Esophagus squamous epithelium (tissue), 5 donors: ENCODE data around the gene SNX2. TPM values are rescaled to one million over a fixed set of nuclear protein-coding genes. Genes with fewer than 3 reads are reported as not detected.

Experiments
- DNase-seq: peaks from one replicate; lab custom pipeline; 2025; lab: John Stamatoyannopoulos, UW
- H3K27ac ChIP-seq, 4 donors: fragments of 200-600 bp; sonication (generic); one replicate each; pipeline ENCODE4 v1.5.1; 2016 to 2019; ENCODE audit warnings: mild to moderate bottlenecking in 1 of 4
- H3K27me3 ChIP-seq, 4 donors: fragments of 200-600 bp; sonication (generic); 1 replicate in 3 of 4; 2 replicates in 1 of 4; pipeline versions ENCODE4 v1.5.1 to v1.6.0; 2017 to 2021; ENCODE audit warnings: antibody characterized with exemption in 1 of 4
- H3K36me3 ChIP-seq, 3 donors: fragments of 200-600 bp; sonication (generic); one replicate each; pipeline ENCODE4 v1.5.1; 2016 to 2019
- H3K4me1 ChIP-seq, 3 donors: fragments of 200-600 bp; sonication (generic); one replicate each; pipeline ENCODE4 v1.5.1; 2017 to 2019
- H3K4me3 ChIP-seq, 4 donors: fragments of 200-600 bp; sonication (generic); 1 replicate in 3 of 4; 2 replicates in 1 of 4; pipeline ENCODE4 v1.5.1; 2016 to 2019; ENCODE audit warnings: mild to moderate bottlenecking in 2 of 4, moderate library complexity in 1 of 4
- H3K9me3 ChIP-seq, 3 donors: fragments of 200-600 bp; sonication (generic); one replicate each; pipeline ENCODE4 v1.5.1; 2016 to 2019
- CTCF ChIP-seq, 6 experiments: fragments of 450-650 bp in 4 of 6; fragments of 200-600 bp in 2 of 6; sonication (generic) in 2 of 6; IDR thresholded peaks; one replicate each; pipeline ENCODE4 v1.5.1; 2016 to 2019; ENCODE audit warnings: antibody characterized with exemption in 6 of 6, mild to moderate bottlenecking in 4 of 6, moderate library complexity in 4 of 6
- POLR2A ChIP-seq, 4 donors: fragments of 450-650 bp; IDR thresholded peaks; one replicate each; pipeline ENCODE4 v1.6.1; 2017; ENCODE audit warnings: antibody characterized with exemption in 4 of 4, mild to moderate bottlenecking in 4 of 4, moderate library complexity in 3 of 4
- WGBS, 2 donors: methylation state at CpG; one replicate each; pipeline ENCODE4 v1.1.5; 2018; 5-methylcytosine and 5-hydroxymethylcytosine counted together
- intact Hi-C: fragments of 100-400 bp; cut with DNase I; formaldehyde crosslinking; loops from one replicate; pipeline ENCODE4 v1.15.0; 2022
- total RNA-seq, 4 donors: library from RNA; depleted of rRNA; stranded (reverse); fragments of >200 nt; gene quantifications; one replicate each; pipeline ENCODE4 v1.1.0, GENCODE V29; 2016
- donor health status: DM: yes; HTN: yes; CAD: no.

Gene SNX2
- total RNA-seq, 4 donors from 2014 or later: 33.9 to 64.7 (median 49.1) TPM

GRCh38 chr5:122870219-122870856, 95.5 kb downstream of the SNX2 start:
- Histone ChIP-seq H3K27me3 (no peaks in the 10 kb centered on the region), H3K4me1 (peaks cover 0 to 17% (median 0%) of the 10 kb centered on the region in 3 donors), H3K4me3 (no peak overlapping the region), H3K27ac (no peak overlapping the region), H3K9me3 (no peaks in the 10 kb centered on the region), H3K36me3 (peaks cover 0 to 30% (median 0%) of the 10 kb centered on the region in 3 donors)
- TF ChIP-seq CTCF (IDR thresholded peaks at IDR 0.05): no peak
- TF ChIP-seq POLR2A (IDR thresholded peaks at IDR 0.05): no peak
- DNase-seq: no peak
- intact Hi-C loops: no loop called here
- 77 to 78% methylated on average over 7 of the region's 7 CpGs for WGBS, 2 donors

GRCh38 chr5:122871661-122872060, 96.8 kb downstream of the SNX2 start:
- TF ChIP-seq POLR2A (IDR thresholded peaks at IDR 0.05) (no peak), CTCF (IDR thresholded peaks at IDR 0.05) (no peak)
- intact Hi-C loops: no loop called here
- no peak overlapping the region for H3K4me3 ChIP-seq
- 67 to 79% methylated on average over 8 of the region's 8 CpGs for WGBS, 2 donors
- H3K36me3 ChIP-seq: peaks cover 0 to 22% (median 0%) of the 10 kb centered on the region in 3 donors
- no peak for DNase-seq
- no peaks in the 10 kb centered on the region for H3K27me3 ChIP-seq
- H3K4me1 ChIP-seq: peaks cover 0 to 17% (median 0%) of the 10 kb centered on the region in 3 donors
- peak overlapping the region in 2 of 4 donors; percentile 60 to 64 for H3K27ac ChIP-seq
- no peaks in the 10 kb centered on the region for H3K9me3 ChIP-seq

GRCh38 chr5:122874179-122874875, 99.4 kb downstream of the SNX2 start:
- WGBS, 2 donors: 64 to 73% methylated on average over 4 of the region's 4 CpGs

DNA sequence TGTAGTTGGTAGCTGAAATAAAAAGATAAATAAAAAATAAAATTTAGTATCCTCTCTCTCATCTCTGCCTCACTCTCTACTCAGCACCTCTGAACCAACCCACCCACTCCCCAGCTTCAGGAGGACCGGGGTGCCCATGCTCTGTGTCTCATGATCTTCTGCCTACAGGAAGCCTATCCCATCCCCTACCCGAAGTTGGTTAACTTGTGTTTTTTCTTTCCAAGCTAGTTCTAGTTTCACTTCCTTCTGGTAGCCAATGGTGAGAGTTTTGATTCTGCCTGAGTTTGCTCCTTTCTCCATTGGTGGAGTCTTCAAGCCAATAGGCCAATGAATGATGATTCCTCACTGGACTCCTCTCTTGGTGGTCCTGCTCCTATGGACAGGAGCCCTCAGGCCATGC, 102.6 kb downstream of the SNX2 start:
- TF ChIP-seq POLR2A (IDR thresholded peaks at IDR 0.05): no peak
- Histone ChIP-seq H3K27me3 (no peaks in the 10 kb centered on the region), H3K36me3 (no peaks in the 10 kb centered on the region), H3K4me3 (no peak overlapping the region), H3K27ac (no peak overlapping the region), H3K9me3 (no peaks in the 10 kb centered on the region), H3K4me1 (peaks cover 0 to 13% (median 0%) of the 10 kb centered on the region in 3 donors)
- WGBS, 2 donors: 52 to 91% methylated on average over 2 of the region's 2 CpGs
- intact Hi-C loops: no loop called here
- DNase-seq: no peak

More at GRCh38 chr5:122874179-122874875, 99.4 kb downstream of the SNX2 start:
- Histone ChIP-seq H3K9me3 (no peaks in the 10 kb centered on the region), H3K27ac (peak overlapping the region in 1 of 4 donors; percentile 21), H3K4me3 (no peak overlapping the region), H3K36me3 (no peaks in the 10 kb centered on the region), H3K4me1 (peaks cover 0 to 17% (median 0%) of the 10 kb centered on the region in 3 donors), H3K27me3 (no peaks in the 10 kb centered on the region)
- no peak for DNase-seq
- TF ChIP-seq POLR2A (IDR thresholded peaks at IDR 0.05): no peak
- TF ChIP-seq CTCF (IDR thresholded peaks at IDR 0.05): no peak
- intact Hi-C loops: no loop called here

DNA sequence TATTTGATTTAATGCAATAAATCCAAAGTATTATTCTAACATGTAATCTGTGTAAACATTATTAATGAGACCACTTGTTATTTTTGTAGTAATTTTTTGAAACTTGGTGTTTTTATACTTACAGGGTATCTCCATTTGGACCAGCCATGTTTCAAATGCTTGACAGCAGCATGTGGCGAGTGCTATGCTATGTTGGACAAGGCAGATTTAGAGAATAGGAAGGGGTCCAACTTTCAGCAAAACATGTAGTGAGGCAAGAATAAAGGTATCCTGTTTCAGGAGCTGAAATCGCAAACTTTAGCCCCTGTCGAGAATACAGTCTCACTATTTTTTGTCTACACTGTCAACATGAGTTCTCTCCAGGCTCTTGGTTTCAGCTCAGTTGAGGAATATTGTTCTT, 104.2 kb downstream of the SNX2 start:
- H3K36me3 ChIP-seq: no peaks in the 10 kb centered on the region
- no peaks in the 10 kb centered on the region for H3K27me3 ChIP-seq
- no peak for DNase-seq
- H3K9me3 ChIP-seq: no peaks in the 10 kb centered on the region
- WGBS, 2 donors: 91 to 93% methylated on average over 3 of the region's 3 CpGs
- no peak for TF ChIP-seq POLR2A (IDR thresholded peaks at IDR 0.05)
- no peak for TF ChIP-seq CTCF (IDR thresholded peaks at IDR 0.05)
- H3K27ac ChIP-seq: no peak overlapping the region
- H3K4me3 ChIP-seq: no peak overlapping the region
- H3K4me1 ChIP-seq: peaks cover under 1 to 25% (median 9%) of the 10 kb centered on the region in 3 donors
- intact Hi-C loops: no loop called here

Other genes with a start within 250 kb of the SNX2 start
- gene SNX24, start 70.5 kb downstream of the SNX2 start, total RNA-seq: 10 to 100 TPM; 24.4 to 35.3 (median 28.6) TPM